Lower lobe of right lung (tissue), 2 donors: Measurements from ENCODE around the gene IQGAP2. TPM values are rescaled to one million over a fixed set of nuclear protein-coding genes. Genes with fewer than 3 reads are reported as not detected.

Source experiments
- ATAC-seq, 2 donors: fragments of 200-7000 bp; cut with Tn5 transposase; one replicate each; pipeline ENCODE4 v1.9.1; 2020 to 2022; ENCODE audit warnings: mild to moderate bottlenecking in 2 of 2, moderate library complexity in 2 of 2
- DNase-seq: peaks from one replicate; pipeline ENCODE4 v3.0.0-alpha.2; 2020
- H3K27ac ChIP-seq: fragments of 200-600 bp; one replicate; pipeline ENCODE4 v1.8.0; 2022
- H3K27me3 ChIP-seq: fragments of 200-600 bp; one replicate; pipeline ENCODE4 v1.8.0; 2022; ENCODE audit warnings: low read depth
- H3K36me3 ChIP-seq: fragments of 200-600 bp; one replicate; pipeline ENCODE4 v1.8.0; 2022; ENCODE audit warnings: mild to moderate bottlenecking
- H3K4me1 ChIP-seq: fragments of 200-600 bp; one replicate; pipeline ENCODE4 v1.8.0; 2022
- H3K4me3 ChIP-seq: fragments of 200-600 bp; one replicate; pipeline ENCODE4 v1.8.0; 2022; ENCODE audit warnings: mild to moderate bottlenecking
- H3K9me3 ChIP-seq: fragments of 200-600 bp; one replicate; pipeline ENCODE4 v1.8.0; 2022
- intact Hi-C: fragments of 100-400 bp; cut with DNase I; formaldehyde crosslinking; loops from one replicate; pipeline ENCODE4 v1.11.0; 2022
- total RNA-seq: library from RNA; stranded (reverse); fragmentation: NEBNext Ultra II Directional; extraction: Animal tissue kit (Norgen Biotek cat#: 25700); gene quantifications from one replicate; pipeline ENCODE4 v1.2.1, GENCODE V29; 2021
- TF ChIP-seq, protein P1 (sequence below): fragments of 200-600 bp; IDR thresholded peaks from one replicate; pipeline ENCODE4 v1.8.0; 2022; ENCODE audit warnings: antibody characterized with exemption, mild to moderate bottlenecking
- donor health status: DM: no; HTN: yes; CAD: no; lungs with severe emphysema.

Gene IQGAP2
- total RNA-seq, 1 donor from 2014 or later = 42.0 TPM

DNA sequence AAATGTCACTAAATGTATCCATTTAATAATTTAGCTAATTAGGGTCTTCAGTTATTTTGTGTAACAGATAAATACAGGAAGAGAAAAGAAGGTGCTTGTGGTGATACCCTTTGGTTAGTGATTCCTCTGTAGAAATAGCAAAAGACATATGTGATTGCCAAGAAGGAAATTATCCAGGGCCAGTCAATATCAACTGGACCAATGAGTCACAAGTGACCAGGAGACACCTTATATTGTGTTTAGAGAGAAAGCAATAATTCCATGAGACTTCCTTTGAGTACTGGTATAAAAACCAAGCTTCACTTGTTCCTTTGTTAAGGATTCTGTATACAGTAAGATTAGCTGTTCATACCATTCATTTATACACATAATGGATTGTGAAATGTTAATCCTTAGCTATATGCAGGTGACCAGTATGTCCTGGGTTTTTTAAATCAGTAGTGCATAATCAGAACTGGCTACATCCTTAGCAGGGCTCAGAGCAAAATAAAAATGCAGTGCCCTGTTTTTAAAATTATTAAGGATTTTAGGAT lies 301.1 kb downstream of the IQGAP2 start:
- H3K27ac ChIP-seq = no peak overlapping the region
- intact Hi-C loops = no loop called here
- H3K4me3 ChIP-seq = no peak overlapping the region
- TF ChIP-seq, protein P1, sequence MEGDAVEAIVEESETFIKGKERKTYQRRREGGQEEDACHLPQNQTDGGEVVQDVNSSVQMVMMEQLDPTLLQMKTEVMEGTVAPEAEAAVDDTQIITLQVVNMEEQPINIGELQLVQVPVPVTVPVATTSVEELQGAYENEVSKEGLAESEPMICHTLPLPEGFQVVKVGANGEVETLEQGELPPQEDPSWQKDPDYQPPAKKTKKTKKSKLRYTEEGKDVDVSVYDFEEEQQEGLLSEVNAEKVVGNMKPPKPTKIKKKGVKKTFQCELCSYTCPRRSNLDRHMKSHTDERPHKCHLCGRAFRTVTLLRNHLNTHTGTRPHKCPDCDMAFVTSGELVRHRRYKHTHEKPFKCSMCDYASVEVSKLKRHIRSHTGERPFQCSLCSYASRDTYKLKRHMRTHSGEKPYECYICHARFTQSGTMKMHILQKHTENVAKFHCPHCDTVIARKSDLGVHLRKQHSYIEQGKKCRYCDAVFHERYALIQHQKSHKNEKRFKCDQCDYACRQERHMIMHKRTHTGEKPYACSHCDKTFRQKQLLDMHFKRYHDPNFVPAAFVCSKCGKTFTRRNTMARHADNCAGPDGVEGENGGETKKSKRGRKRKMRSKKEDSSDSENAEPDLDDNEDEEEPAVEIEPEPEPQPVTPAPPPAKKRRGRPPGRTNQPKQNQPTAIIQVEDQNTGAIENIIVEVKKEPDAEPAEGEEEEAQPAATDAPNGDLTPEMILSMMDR = no peak
- no peaks in the 10 kb centered on the region for H3K27me3 ChIP-seq
- H3K36me3 ChIP-seq = peaks cover 15% of the 10 kb centered on the region
- H3K4me1 ChIP-seq = no peaks in the 10 kb centered on the region
- no peaks in the 10 kb centered on the region for H3K9me3 ChIP-seq
- no peak for ATAC-seq
- no peak for DNase-seq

DNA sequence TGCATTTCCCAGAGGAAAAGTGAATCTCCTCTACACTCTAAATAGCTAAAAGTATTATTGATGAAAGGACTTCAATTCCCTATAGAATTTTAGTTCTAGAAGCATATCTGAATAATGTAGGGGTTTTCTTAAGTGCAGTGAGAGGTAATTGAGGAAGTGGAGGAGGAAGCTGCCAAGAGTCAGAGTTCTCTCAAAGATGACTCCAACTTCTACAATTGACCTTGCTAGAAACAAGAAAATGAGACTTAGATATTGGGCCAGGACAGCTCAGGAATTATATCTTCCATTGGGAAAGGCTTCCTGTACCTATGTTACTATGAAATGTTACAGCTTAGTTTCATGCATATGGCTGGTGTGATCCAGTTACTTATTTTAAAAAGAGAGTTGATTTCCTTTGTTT lies 302.5 kb downstream of the IQGAP2 start:
- H3K27ac ChIP-seq = no peak overlapping the region
- DNase-seq (no peak), ATAC-seq (no peak)
- H3K36me3 ChIP-seq = peaks cover 14% of the 10 kb centered on the region
- intact Hi-C loops = no loop called here
- H3K4me1 ChIP-seq = no peaks in the 10 kb centered on the region
- H3K4me3 ChIP-seq = no peak overlapping the region
- H3K9me3 ChIP-seq = no peaks in the 10 kb centered on the region
- TF ChIP-seq, protein P1 = no peak
- no peaks in the 10 kb centered on the region for H3K27me3 ChIP-seq

DNA sequence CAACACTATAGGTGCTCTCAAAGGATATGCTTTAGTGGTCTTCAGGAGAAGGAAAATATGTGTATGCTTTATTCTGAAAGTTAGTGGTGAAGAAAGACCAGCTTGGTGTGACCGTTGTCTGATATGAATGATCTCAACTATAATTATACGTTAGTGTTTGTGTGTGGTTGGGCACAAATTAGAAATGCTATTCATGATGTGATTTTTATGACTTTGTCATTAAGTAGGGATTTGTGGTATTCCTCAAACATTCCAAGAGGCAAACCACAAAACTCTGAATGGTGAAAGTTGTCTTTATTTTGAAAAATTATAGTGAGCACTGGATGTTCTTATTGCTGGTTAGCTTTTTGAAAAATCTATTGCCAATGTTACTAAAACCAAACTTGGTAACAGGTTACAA lies 306.7 kb downstream of the IQGAP2 start:
- Histone ChIP-seq H3K36me3 (no peaks in the 10 kb centered on the region), H3K4me3 (no peak overlapping the region), H3K9me3 (no peaks in the 10 kb centered on the region), H3K27me3 (peaks cover 7% of the 10 kb centered on the region), H3K4me1 (peaks cover 4% of the 10 kb centered on the region), H3K27ac (no peak overlapping the region)
- DNase-seq (no peak), ATAC-seq (no peak)
- intact Hi-C loops = no loop called here
- TF ChIP-seq, protein P1 = no peak

DNA sequence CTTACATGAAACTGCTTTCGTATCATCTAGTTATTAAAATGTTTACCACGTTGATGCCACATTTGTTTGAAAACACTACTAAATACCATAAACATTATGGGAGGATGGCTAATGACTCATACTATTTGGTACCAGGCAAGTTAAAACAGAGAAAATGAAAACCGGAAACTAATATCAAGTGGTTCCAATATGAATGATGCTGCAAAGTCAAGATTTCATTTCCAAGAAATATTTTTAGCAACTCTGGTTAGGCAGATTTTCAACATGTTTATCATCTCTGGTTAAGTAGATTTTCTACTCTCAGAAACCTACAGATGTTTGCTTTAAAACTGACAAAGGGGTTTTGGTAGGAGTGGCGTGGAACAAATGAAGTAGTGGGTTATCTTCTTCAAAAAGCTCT lies 307.9 kb downstream of the IQGAP2 start:
- Histone ChIP-seq H3K27me3 (peaks cover 18% of the 10 kb centered on the region), H3K4me3 (no peak overlapping the region), H3K4me1 (peaks cover 12% of the 10 kb centered on the region), H3K36me3 (no peaks in the 10 kb centered on the region), H3K9me3 (no peaks in the 10 kb centered on the region), H3K27ac (no peak overlapping the region)
- DNase-seq (no peak), ATAC-seq (no peak)
- intact Hi-C loops = no loop called here
- TF ChIP-seq, protein P1 = no peak

DNA sequence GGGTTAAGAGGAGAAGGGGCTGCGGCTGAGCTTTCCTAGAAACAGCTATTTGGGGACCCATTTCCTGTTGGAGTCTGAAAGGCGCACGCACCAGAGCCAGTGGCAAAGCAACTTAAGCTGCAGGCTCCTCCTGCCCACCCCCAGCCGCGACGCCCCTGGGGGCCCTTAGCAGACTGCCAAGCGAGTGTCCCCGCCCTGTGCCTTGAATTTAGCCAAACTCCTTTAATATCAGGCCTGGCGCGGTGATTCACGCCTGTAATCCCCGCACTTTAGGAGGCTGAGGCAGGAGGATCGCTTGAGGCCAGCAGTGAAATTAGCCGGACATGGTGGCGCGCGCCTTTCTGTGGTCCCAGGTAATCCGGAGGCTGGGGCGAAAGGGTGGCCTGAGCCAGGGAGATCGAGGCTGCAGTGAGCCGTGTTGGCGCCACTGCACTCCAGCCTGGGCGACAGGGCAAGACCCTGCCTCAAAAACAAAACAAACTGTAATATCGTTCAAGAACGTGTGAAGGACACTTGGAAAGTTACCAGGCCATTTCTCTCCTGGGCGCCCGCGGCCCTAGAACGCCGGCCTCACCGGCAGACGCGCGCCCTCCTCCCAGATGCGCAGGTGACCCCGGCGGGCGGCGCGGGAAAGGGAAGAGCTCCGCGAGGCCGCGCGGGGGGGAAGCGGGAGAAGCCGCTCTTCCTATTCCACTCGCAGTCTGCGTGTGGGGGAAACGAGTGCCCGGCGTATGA lies 311.8 kb downstream of the IQGAP2 start:
- intact Hi-C loops = no loop called here
- H3K27me3 ChIP-seq = peaks cover 33% of the 10 kb centered on the region
- ATAC-seq = peak; percentile 54 to 56
- H3K36me3 ChIP-seq = no peaks in the 10 kb centered on the region
- no peak for DNase-seq
- TF ChIP-seq, protein P1 = no peak
- peaks cover 26% of the 10 kb centered on the region for H3K4me1 ChIP-seq
- no peaks in the 10 kb centered on the region for H3K9me3 ChIP-seq
- H3K27ac ChIP-seq = peak overlapping the region; percentile 79
- H3K4me3 ChIP-seq = peak overlapping the region; percentile 72
